ENCODE measurements around the gene RGSL1.
"Not testable (repeated sequence)": the region's sequence is repeated elsewhere in the genome, so short reads cannot be mapped to it uniquely, and the experiment has no call there.

The RGSL1 gene

GRCh38 chr1:182446033-182446669, 3.8 kb upstream of the RGSL1 start:
- DNase-seq (ENCODE audit: low spot score): peak; percentile 67

- DNase-seq (ENCODE audit: low spot score): not testable (repeated sequence)
Observed at GRCh38 chr1:182447124-182447523, 2.8 kb upstream of the RGSL1 start.

- DNase-seq (ENCODE audit: low spot score): no peak
Observed at GRCh38 chr1:182447660-182448059, 2.3 kb upstream of the RGSL1 start.

GRCh38 chr1:182453631-182454030, 3.7 kb downstream of the RGSL1 start:
- no peak for DNase-seq (ENCODE audit: low spot score)

GRCh38 chr1:182457844-182458243, 7.9 kb downstream of the RGSL1 start:
- DNase-seq (ENCODE audit: low spot score): no peak

- DNase-seq (ENCODE audit: low spot score): no peak
Observed at GRCh38 chr1:182459949-182460348, 10.0 kb downstream of the RGSL1 start.

GRCh38 chr1:182460550-182460951, 10.6 kb downstream of the RGSL1 start:
- DNase-seq (ENCODE audit: low spot score): no peak

- DNase-seq (ENCODE audit: low spot score): no peak
Observed at GRCh38 chr1:182473556-182473955, 23.6 kb downstream of the RGSL1 start.

- DNase-seq (ENCODE audit: low spot score): no peak
Observed at GRCh38 chr1:182476625-182477024, 26.7 kb downstream of the RGSL1 start.

- DNase-seq (ENCODE audit: low spot score): no peak
Observed at GRCh38 chr1:182478238-182478637, 28.3 kb downstream of the RGSL1 start.

- no peak for DNase-seq (ENCODE audit: low spot score)
Observed at GRCh38 chr1:182484067-182484466, 34.1 kb downstream of the RGSL1 start.

- no peak for DNase-seq (ENCODE audit: low spot score)
Observed at GRCh38 chr1:182484531-182485257, 34.7 kb downstream of the RGSL1 start.

GRCh38 chr1:182485861-182486260, 35.9 kb downstream of the RGSL1 start:
- no peak for DNase-seq (ENCODE audit: low spot score)

- no peak for DNase-seq (ENCODE audit: low spot score)
Observed at GRCh38 chr1:182488803-182489202, 38.9 kb downstream of the RGSL1 start.

- no peak for DNase-seq (ENCODE audit: low spot score)
Observed at GRCh38 chr1:182493063-182493462, 43.1 kb downstream of the RGSL1 start.

- no peak for DNase-seq (ENCODE audit: low spot score)
Observed at GRCh38 chr1:182495002-182495401, 45.1 kb downstream of the RGSL1 start.

- DNase-seq (ENCODE audit: low spot score): no peak
Observed at GRCh38 chr1:182495693-182496092, 45.7 kb downstream of the RGSL1 start.

- DNase-seq (ENCODE audit: low spot score): no peak
Observed at GRCh38 chr1:182507685-182508084, 57.7 kb downstream of the RGSL1 start.

- no peak for DNase-seq (ENCODE audit: low spot score)
Observed at GRCh38 chr1:182515556-182515955, 65.6 kb downstream of the RGSL1 start.

GRCh38 chr1:182520736-182521135, 70.8 kb downstream of the RGSL1 start:
- no peak for DNase-seq (ENCODE audit: low spot score)

GRCh38 chr1:182525342-182525741, 75.4 kb downstream of the RGSL1 start:
- no peak for DNase-seq (ENCODE audit: low spot score)

- no peak for DNase-seq (ENCODE audit: low spot score)
Observed at GRCh38 chr1:182527680-182528079, 77.7 kb downstream of the RGSL1 start.

GRCh38 chr1:182528206-182528605, 78.3 kb downstream of the RGSL1 start:
- DNase-seq (ENCODE audit: low spot score): not testable (repeated sequence)

- DNase-seq (ENCODE audit: low spot score): no peak
Observed at GRCh38 chr1:182533896-182534295, 84.0 kb downstream of the RGSL1 start.
